NCI-H774 (cell line): ENCODE results near the gene PDCD1LG2.
"Not testable (repeated sequence)": the region's sequence is repeated elsewhere in the genome, so short reads cannot be mapped to it uniquely, and the experiment has no call there.

Experiments used
- DNase-seq: peaks from one replicate; lab custom pipeline; 2025; lab: John Stamatoyannopoulos, UW

The PDCD1LG2 gene

GRCh38 chr9:5510360-5510931 lies at the start of gene PDCD1LG2:
Gene PDCD1LG2, plus strand, starts transcription at chr9:5510531. Its CDS starts 12,016 bp downstream, at chr9:5522547.
- DNase-seq = no peak

- DNase-seq = not testable (repeated sequence)
These were observed 45.5 kb upstream of the PDCD1LG2 start for GRCh38 chr9:5464831-5465330.

GRCh38 chr9:5466005-5466404 lies 44.3 kb upstream of the PDCD1LG2 start:
- no peak for DNase-seq

GRCh38 chr9:5466766-5467165 lies 43.6 kb upstream of the PDCD1LG2 start:
- DNase-seq = no peak

- no peak for DNase-seq
These were observed 41.5 kb upstream of the PDCD1LG2 start for GRCh38 chr9:5468850-5469249.

- no peak for DNase-seq
These were observed 40.2 kb upstream of the PDCD1LG2 start for GRCh38 chr9:5470122-5470521.

GRCh38 chr9:5470816-5471215 lies 39.5 kb upstream of the PDCD1LG2 start:
- DNase-seq = no peak

GRCh38 chr9:5475611-5476010 lies 34.7 kb upstream of the PDCD1LG2 start:
- DNase-seq = not testable (repeated sequence)

- no peak for DNase-seq
These were observed 32.1 kb upstream of the PDCD1LG2 start for GRCh38 chr9:5478206-5478605.

- DNase-seq = no peak
These were observed 30.2 kb upstream of the PDCD1LG2 start for GRCh38 chr9:5479994-5480694.

GRCh38 chr9:5480919-5481318 lies 29.4 kb upstream of the PDCD1LG2 start:
- DNase-seq = no peak

- no peak for DNase-seq
These were observed 28.9 kb upstream of the PDCD1LG2 start for GRCh38 chr9:5481322-5482040.

GRCh38 chr9:5482194-5482593 lies 28.1 kb upstream of the PDCD1LG2 start:
- no peak for DNase-seq

GRCh38 chr9:5483306-5483705 lies 27.0 kb upstream of the PDCD1LG2 start:
- DNase-seq = no peak

GRCh38 chr9:5485378-5486085 lies 24.8 kb upstream of the PDCD1LG2 start:
- DNase-seq = no peak

- DNase-seq = no peak
These were observed 23.3 kb upstream of the PDCD1LG2 start for GRCh38 chr9:5486988-5487387.

- DNase-seq = no peak
These were observed 21.9 kb upstream of the PDCD1LG2 start for GRCh38 chr9:5488221-5489008.

- DNase-seq = no peak
These were observed 20.5 kb upstream of the PDCD1LG2 start for GRCh38 chr9:5489630-5490490.

- DNase-seq = no peak
These were observed 17.2 kb upstream of the PDCD1LG2 start for GRCh38 chr9:5492965-5493678.
